Endothelial cell of umbilical vein (primary cell): ENCODE results near the gene PPFIA1. TPM values are rescaled to one million over a fixed set of nuclear protein-coding genes. Genes with fewer than 3 reads are reported as not detected.

Source experiments
- BruUV-seq: library from RNA; stranded (reverse); fragments of 400-500 nt; replicated peaks from 2 replicates; lab custom pipeline; 2021; lab: Mats Ljungman, UMichigan
- CTCF ChIA-PET: fragments of 300-600, 350-600 bp; sonication (Branson Sonifier 250); formaldehyde crosslinking; loops from one replicate; lab custom pipeline; 2021; ENCODE audit warnings: antibody characterized with exemption, inconsistent platforms; lab: Charles Lee
- POLR2A ChIA-PET: fragments of 300-600, 350-600 bp; sonication (Branson Sonifier 250); formaldehyde crosslinking; loops from one replicate; lab custom pipeline; 2021; ENCODE audit warnings: antibody characterized with exemption, inconsistent platforms; lab: Charles Lee
- DNase-seq: peaks from one replicate; pipeline ENCODE4 v3.0.0-alpha.2; 2011; ENCODE audit warnings: low read depth, low spot score
- FAIRE-seq: peaks from 2 replicates; lab custom pipeline; 2011; peaks lifted over from hg19 to GRCh38; lab: Jason Lieb, UNC
- H2AFZ ChIP-seq: 2 replicates; pipeline ENCODE4 v1.6.0; 2012; ENCODE audit warnings: low read depth, low read length, control low read depth, inconsistent platforms
- H3K27ac ChIP-seq: 2 replicates; pipeline ENCODE4 v1.5.1; 2011; ENCODE audit warnings: low read depth, mild to moderate bottlenecking, control low read depth, low read length, moderate library complexity; ENCODE audit not compliant: insufficient read depth
- H3K27me3 ChIP-seq, 2 experiments: 2 replicates each; pipeline versions ENCODE4 v1.6.0 to v1.6.1; 2011; ENCODE audit warnings: low read length in 2 of 2, mixed read lengths in 1 of 2; ENCODE audit not compliant: control insufficient read depth in 2 of 2, insufficient read depth in 2 of 2
- H3K36me3 ChIP-seq, 2 experiments: 2 replicates in 1 of 2; 3 replicates in 1 of 2; pipeline ENCODE4 v1.5.1; 2011; ENCODE audit warnings: low read length in 2 of 2, mild to moderate bottlenecking in 1 of 2, moderate library complexity in 1 of 2; ENCODE audit not compliant: control insufficient read depth in 2 of 2, insufficient read depth in 2 of 2; ENCODE audit errors: extremely low read depth in 1 of 2
- H3K4me1 ChIP-seq: 3 replicates; pipeline ENCODE4 v1.5.1; 2011; ENCODE audit warnings: mild to moderate bottlenecking, low read length; ENCODE audit not compliant: control insufficient read depth, insufficient read depth; ENCODE audit errors: extremely low read depth
- H3K4me2 ChIP-seq: 2 replicates; pipeline ENCODE4 v1.6.1; 2011; ENCODE audit warnings: low read length, control low read depth, mixed read lengths; ENCODE audit not compliant: insufficient read depth
- H3K4me3 ChIP-seq, 3 experiments: fragments of 200-600 bp in 1 of 3; sonication (generic), shearing (Covaris generic) in 1 of 3; replicated peaks in 1 of 3; 2 replicates each; pipeline ENCODE4 v1.5.1; 2011 to 2016; ENCODE audit warnings: control low read depth in 3 of 3, low read length in 3 of 3, mild to moderate bottlenecking in 2 of 3, inconsistent platforms in 1 of 3, low read depth in 1 of 3, moderate library complexity in 1 of 3; ENCODE audit not compliant: insufficient read depth in 1 of 3
- H3K79me2 ChIP-seq: 2 replicates; pipeline ENCODE4 v1.6.0; 2012; ENCODE audit warnings: low read length, inconsistent platforms; ENCODE audit not compliant: control insufficient read depth, insufficient read depth
- H3K9ac ChIP-seq: replicated peaks from 2 replicates; pipeline ENCODE3; 2011; ENCODE audit warnings: low read length, control low read depth; ENCODE audit not compliant: insufficient read depth; ENCODE audit errors: extremely low read depth
- H3K9me1 ChIP-seq: replicated peaks from 3 replicates; pipeline ENCODE4 v1.6.0; 2011; ENCODE audit warnings: mild to moderate bottlenecking, low read length; ENCODE audit not compliant: control insufficient read depth, insufficient read depth; ENCODE audit errors: extremely low read depth
- H3K9me3 ChIP-seq: replicated peaks from 2 replicates; pipeline ENCODE4 v1.5.1; 2012; ENCODE audit warnings: low read length, inconsistent platforms; ENCODE audit not compliant: control insufficient read depth, insufficient read depth
- H4K20me1 ChIP-seq: replicated peaks from 2 replicates; pipeline ENCODE3; 2011; ENCODE audit warnings: mild to moderate bottlenecking, low read length; ENCODE audit not compliant: control insufficient read depth, insufficient read depth; ENCODE audit errors: extremely low read depth
- MYC ChIP-seq: IDR thresholded peaks from one replicate; pipeline ENCODE4 v1.6.1; 2011; ENCODE audit warnings: mild to moderate bottlenecking, low read depth, low read length
- POLR2A ChIP-seq: IDR thresholded peaks from 2 replicates; pipeline ENCODE4 v1.6.1; 2012; ENCODE audit warnings: low read depth, mild to moderate bottlenecking, control low read depth, low read length
- dilution Hi-C: fragments of 300-500 bp; cut with MboI; formaldehyde crosslinking; loops from one replicate; pipeline ENCODE4 v1.15.0; 2019; ENCODE audit warnings: low sequenced_read_pairs; ENCODE audit not compliant: extremely low pct_ligation_motif_present
- intact Hi-C: fragments of 100-400 bp; cut with micrococcal nuclease; formaldehyde crosslinking; loops from one replicate; pipeline ENCODE4 v1.10.0; 2022
- polyA plus RNA-seq, 4 experiments: library from polyadenylated mRNA; depleted of rRNA in 3 of 4; stranded (reverse) in 3 of 4; unstranded in 1 of 4; fragments of >200 nt; gene quantifications; 2 replicates each; pipeline versions ENCODE4 v1.2.1 to v1.2.3, GENCODE V29; 2011 to 2012; ENCODE audit warnings: missing spikeins in 1 of 4
- total RNA-seq: library from RNA; stranded (reverse); gene quantifications from 2 replicates; pipeline ENCODE4 v1.2.3, GENCODE V29; 2021
- TF ChIP-seq, protein P1 (sequence below), 2 donors: IDR thresholded peaks; 1 replicate in 1 of 2; 2 replicates in 1 of 2; pipeline ENCODE4 v1.5.1; 2011; ENCODE audit warnings: low read length in 2 of 2, mild to moderate bottlenecking in 2 of 2, moderate library complexity in 2 of 2, control low read depth in 1 of 2, inconsistent platforms in 1 of 2, low read depth in 1 of 2; ENCODE audit not compliant: insufficient read depth in 1 of 2; ENCODE audit errors: extremely low read depth in 1 of 2

PPFIA1 gene
- total and polyA plus RNA-seq, 2 donors (not counting 3 experiments of a cell fraction or from before 2014, with no cell fraction given) = 44.3 to 60.9 TPM

DNA sequence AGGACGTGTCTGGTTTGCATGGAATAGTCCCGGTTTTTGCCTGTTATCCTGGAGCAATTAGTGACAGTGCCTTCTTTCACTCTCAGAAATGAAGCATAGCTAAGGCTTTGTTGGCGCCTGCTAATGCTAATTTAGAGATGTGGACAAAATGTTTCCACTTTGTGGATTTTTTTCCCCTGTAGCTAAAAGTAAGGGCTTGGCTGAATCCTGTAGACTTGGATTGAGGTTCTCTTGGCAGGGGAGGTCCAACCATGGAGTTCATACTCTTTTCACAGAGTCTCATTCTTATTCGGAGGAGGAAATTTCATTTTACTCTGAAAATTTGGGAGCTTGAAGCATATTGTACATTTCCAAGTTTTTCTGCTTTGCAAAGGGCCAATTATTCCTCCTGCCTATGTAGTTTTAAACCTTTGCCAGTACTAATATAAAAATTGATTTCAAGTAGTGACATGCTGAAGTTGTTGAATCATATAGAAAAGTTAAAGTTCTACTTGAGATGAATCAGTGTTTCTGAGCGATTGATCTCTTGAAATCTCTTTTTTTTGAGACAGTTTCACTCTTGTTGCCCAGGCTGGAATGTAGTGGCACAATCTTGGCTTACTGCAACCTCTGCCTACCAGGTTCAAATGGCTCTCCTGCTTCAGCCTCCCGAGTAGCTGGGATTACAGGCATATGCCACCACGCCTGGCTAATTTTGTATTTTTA, 20.0 kb downstream of the PPFIA1 start:
- no peaks in the 10 kb centered on the region for H3K27me3 ChIP-seq
- H3K9ac ChIP-seq = no peak overlapping the region
- H3K4me1 ChIP-seq = no peaks in the 10 kb centered on the region
- no peaks in the 10 kb centered on the region for H4K20me1 ChIP-seq
- no peak overlapping the region for H2AFZ ChIP-seq
- no peak for DNase-seq
- H3K9me1 ChIP-seq = no peaks in the 10 kb centered on the region
- dilution Hi-C loops = no loop called here
- peaks cover 4 to 8% of the 10 kb centered on the region in 2 experiments for H3K36me3 ChIP-seq
- no peak overlapping the region for H3K27ac ChIP-seq
- H3K4me3 ChIP-seq = no peak overlapping the region
- ChIA-PET CTCF (no interaction called here), POLR2A (no interaction called here)
- no peak for TF ChIP-seq POLR2A
- no TSS peak for BruUV-seq
- intact Hi-C loops = no loop called here
- H3K9me3 ChIP-seq = no peaks in the 10 kb centered on the region
- peaks cover 27% of the 10 kb centered on the region for H3K79me2 ChIP-seq
- FAIRE-seq = no peak
- no peak overlapping the region for H3K4me2 ChIP-seq

DNA sequence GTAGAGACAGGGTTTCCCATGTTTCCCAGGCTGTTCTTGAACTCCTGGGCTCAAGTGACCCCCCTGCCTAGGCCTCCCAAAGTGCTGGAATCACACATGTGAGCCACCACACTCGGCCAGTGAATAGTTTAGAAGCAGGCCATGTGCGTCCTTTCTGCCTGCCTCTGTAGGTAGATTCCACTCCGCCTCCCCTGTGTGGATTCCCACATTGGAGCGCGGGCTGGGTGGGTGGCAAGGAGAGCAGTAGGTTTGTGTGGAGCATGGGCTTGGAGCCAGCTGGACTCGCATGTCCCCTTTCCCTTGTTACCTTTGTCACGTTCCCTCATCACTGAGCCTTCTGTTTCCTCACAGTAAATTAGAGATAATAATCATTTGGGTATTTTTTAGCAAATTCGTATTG, 21.7 kb downstream of the PPFIA1 start:
- FAIRE-seq = no peak
- no peak overlapping the region for H3K27ac ChIP-seq

More for the DNA sequence above, 21.7 kb downstream of the PPFIA1 start:
- Histone ChIP-seq H3K9me1 (no peaks in the 10 kb centered on the region), H2AFZ (no peak overlapping the region), H3K27me3 (no peaks in the 10 kb centered on the region), H3K9me3 (no peaks in the 10 kb centered on the region), H3K9ac (no peak overlapping the region), H3K4me3 (no peak overlapping the region), H3K79me2 (peaks cover 22% of the 10 kb centered on the region), H3K36me3 (peaks cover 2 to 6% of the 10 kb centered on the region in 2 experiments), H4K20me1 (no peaks in the 10 kb centered on the region), H3K4me1 (no peaks in the 10 kb centered on the region), H3K4me2 (no peak overlapping the region)
- intact Hi-C loops = no loop called here
- no TSS peak for BruUV-seq
- ChIA-PET CTCF (no interaction called here), POLR2A (no interaction called here)
- TF ChIP-seq, protein P1, sequence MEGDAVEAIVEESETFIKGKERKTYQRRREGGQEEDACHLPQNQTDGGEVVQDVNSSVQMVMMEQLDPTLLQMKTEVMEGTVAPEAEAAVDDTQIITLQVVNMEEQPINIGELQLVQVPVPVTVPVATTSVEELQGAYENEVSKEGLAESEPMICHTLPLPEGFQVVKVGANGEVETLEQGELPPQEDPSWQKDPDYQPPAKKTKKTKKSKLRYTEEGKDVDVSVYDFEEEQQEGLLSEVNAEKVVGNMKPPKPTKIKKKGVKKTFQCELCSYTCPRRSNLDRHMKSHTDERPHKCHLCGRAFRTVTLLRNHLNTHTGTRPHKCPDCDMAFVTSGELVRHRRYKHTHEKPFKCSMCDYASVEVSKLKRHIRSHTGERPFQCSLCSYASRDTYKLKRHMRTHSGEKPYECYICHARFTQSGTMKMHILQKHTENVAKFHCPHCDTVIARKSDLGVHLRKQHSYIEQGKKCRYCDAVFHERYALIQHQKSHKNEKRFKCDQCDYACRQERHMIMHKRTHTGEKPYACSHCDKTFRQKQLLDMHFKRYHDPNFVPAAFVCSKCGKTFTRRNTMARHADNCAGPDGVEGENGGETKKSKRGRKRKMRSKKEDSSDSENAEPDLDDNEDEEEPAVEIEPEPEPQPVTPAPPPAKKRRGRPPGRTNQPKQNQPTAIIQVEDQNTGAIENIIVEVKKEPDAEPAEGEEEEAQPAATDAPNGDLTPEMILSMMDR (IDR thresholded peaks at IDR 0.05; ENCODE audit: extremely low read depth in 1 of 2, insufficient read depth in 1 of 2, low read depth in 1 of 2, low read length in 2 of 2) = no peak
- no peak for TF ChIP-seq MYC
- no peak for DNase-seq
- dilution Hi-C loops = no loop called here
